Dedifferentiated amniotic fluid mesenchymal stem cell (primary cell): Measurements from ENCODE around the gene DCD.
A peak's percentile ranks its signal among the peaks of the same experiment; 100 is the strongest.

Experiments
- DNase-seq: peaks from one replicate; pipeline ENCODE4 v3.0.0-alpha.2; 2016; ENCODE audit errors: extremely low spot score

DCD gene

DNA sequence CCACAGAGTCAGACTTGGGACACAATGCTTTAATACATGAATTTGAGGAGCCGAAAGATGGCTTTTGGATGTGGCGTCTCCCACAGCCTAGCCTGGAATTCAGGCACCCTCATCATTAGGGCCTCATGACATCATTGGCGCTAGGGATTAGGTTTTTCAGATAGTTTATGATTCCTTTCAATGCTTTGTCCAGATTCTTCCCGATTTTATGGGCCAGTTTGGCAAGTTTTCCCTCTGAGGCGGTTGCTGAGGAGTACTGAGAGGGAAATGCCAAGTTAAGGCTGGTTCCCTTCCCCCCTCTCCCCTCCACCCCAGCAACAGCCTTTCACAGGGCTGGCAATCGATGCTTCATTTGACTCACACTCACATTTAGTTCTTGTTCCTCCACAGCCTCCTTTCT is 40.0 kb downstream of the DCD start:
- no peak for DNase-seq

- no peak for DNase-seq
These were observed 41.6 kb downstream of the DCD start for GRCh38 chr12:54606556-54606955.

GRCh38 chr12:54605138-54605970 is 42.8 kb downstream of the DCD start:
- no peak for DNase-seq

DNA sequence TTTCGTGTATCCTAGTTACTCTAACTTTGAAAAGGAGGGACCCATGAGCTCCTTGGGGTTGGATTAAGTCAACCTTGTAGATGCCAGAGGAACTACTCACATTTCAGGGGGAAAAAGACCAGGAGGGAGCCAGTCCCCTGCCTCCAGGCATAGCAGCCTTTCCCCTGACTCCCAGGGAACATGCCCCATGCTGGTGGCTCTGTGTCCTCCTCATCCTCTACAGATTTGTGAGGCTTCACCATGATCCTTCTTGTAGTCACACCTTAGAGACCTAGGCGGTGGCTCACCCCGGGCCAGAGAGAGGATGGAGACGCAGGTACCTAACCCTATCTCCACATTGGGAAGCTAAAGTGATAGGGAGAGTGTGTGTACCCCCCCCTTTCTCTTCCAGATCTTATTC is 43.7 kb downstream of the DCD start:
- DNase-seq, result no peak

DNA sequence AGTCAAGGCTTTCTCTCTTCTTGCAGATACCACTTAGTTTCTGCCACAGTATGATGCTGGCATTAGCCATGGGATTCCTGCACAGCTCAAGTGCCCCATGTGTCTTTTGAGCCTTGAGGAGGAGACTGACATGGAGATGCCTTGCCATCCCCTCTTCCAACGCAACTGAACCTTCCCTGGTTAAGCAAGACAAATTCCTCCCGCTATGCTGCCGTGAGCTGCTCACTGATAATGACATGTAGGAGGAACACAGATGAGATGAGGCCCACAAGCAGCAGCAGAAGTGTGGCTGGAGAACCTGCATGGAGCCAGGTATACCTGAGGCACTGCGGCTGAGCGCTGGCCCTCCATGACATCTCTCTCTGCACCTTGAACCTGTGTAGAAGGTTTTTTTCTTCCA is 44.3 kb downstream of the DCD start:
- no peak for DNase-seq

GRCh38 chr12:54603173-54603814 is 44.9 kb downstream of the DCD start:
- peak; percentile 71 for DNase-seq

DNA sequence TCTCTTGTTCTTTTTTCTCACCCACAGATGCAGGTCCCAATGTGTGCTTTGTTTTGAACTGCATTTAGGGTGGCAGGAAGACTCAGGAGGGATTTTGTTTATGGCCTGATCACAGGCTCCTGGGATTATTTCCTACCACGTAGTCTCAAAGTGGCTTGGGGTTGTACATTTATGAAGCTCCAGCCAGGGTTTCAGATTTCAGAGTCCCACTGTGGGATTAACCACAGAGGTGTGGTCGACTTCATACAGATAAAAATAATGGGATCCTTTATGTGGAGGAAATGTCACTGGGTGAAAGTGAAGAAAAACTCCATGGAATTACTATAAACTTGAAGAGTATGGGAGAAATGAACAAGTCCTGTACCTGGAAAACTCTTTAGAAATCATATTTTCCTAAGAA is 45.5 kb downstream of the DCD start:
- DNase-seq, result no peak

DNA sequence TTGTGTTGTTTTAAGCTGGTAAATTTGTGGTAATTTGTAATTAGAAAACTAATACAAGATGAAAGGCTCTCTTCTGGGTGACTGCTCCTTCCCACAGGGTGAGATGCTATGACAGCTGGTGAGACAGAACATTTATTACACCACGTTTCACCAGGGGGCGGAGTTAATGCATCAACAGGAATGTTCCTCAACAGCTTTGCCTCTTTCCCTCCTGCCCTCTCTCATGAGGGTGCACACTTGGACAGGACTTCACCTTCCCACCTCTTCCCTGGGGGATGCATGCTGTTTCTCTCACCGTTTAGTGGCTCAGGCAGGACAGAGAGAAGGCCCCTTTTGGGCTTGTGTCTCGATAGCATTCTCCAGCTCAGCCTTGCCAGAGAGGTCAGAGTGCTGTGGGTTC is 46.3 kb downstream of the DCD start:
- DNase-seq, result no peak

DNA sequence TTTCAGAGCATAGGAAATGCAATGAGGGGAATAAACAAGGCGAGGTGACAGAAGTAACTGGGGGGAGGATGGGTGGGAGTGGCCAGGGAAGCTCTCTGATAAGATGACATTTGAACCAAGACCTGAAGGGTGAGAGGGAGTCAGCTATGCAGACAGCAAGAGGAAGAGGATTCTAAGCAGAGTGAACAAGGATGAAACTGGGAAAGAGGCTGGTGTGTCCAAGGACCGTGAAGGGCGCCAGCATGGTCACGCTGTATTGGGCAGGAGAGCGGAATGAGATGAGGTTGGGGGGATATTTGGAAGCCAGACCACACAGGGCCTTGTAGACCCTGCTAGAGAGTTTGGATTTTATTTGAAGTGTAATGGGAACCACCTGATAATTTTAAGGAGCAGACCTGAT is 49.2 kb downstream of the DCD start:
- no peak for DNase-seq

- DNase-seq, result peak; percentile 62
These were observed 51.6 kb downstream of the DCD start for GRCh38 chr12:54596526-54596946.

GRCh38 chr12:54595471-54595870 is 52.7 kb downstream of the DCD start:
- no peak for DNase-seq
